Progenitor cell of endocrine pancreas (in vitro differentiated cells): ENCODE measurements around the gene EIF4E3. TPM values are rescaled to one million over a fixed set of nuclear protein-coding genes. Genes with fewer than 3 reads are reported as not detected.

Experiments
- DNase-seq: peaks from one replicate; pipeline ENCODE4 v3.0.0; 2021; ENCODE audit warnings: low spot score; ENCODE audit not compliant: unreplicated experiment
- H3K27ac Mint-ChIP-seq: 2 replicates; pipeline ENCODE4 v1.8.0; 2021; ENCODE audit warnings: mild to moderate bottlenecking, moderate library complexity, mixed read lengths
- H3K27me3 Mint-ChIP-seq: 2 replicates; pipeline ENCODE4 v1.8.0; 2021; ENCODE audit warnings: mixed read lengths
- H3K36me3 Mint-ChIP-seq: 2 replicates; pipeline ENCODE4 v1.8.0; 2022; ENCODE audit warnings: mixed read lengths; ENCODE audit not compliant: insufficient read depth
- H3K4me1 Mint-ChIP-seq: 2 replicates; pipeline ENCODE4 v1.8.0; 2021; ENCODE audit warnings: low read depth, mixed read lengths
- H3K4me3 Mint-ChIP-seq: 2 replicates; pipeline ENCODE4 v1.8.0; 2021; ENCODE audit warnings: low read depth, mild to moderate bottlenecking, moderate library complexity, mixed read lengths
- H3K9me3 Mint-ChIP-seq: 2 replicates; pipeline ENCODE4 v1.8.0; 2021; ENCODE audit warnings: low read depth, mixed read lengths
- CTCF ChIP-seq: fragments of 200-600 bp; sonication (generic); IDR thresholded peaks from one replicate; pipeline ENCODE4 v1.5.0; 2021; ENCODE audit warnings: antibody characterized with exemption, mild to moderate bottlenecking; ENCODE audit not compliant: unreplicated experiment
- total RNA-seq: library from RNA; stranded (reverse); gene quantifications from 2 replicates; pipeline ENCODE4 v1.2.1, GENCODE V29; 2021

The EIF4E3 gene
- total RNA-seq, 1 donor from 2014 or later = 12.1 TPM

- H3K4me3 Mint-ChIP-seq = no peak overlapping the region
- H3K9me3 Mint-ChIP-seq = peaks cover 5% of the 10 kb centered on the region
- no peak overlapping the region for H3K27ac Mint-ChIP-seq
- no peak for DNase-seq
- H3K4me1 Mint-ChIP-seq = peaks cover 11% of the 10 kb centered on the region
- no peaks in the 10 kb centered on the region for H3K36me3 Mint-ChIP-seq
- H3K27me3 Mint-ChIP-seq = peaks cover 34% of the 10 kb centered on the region
- TF ChIP-seq CTCF = no peak
These were observed 52.4 kb downstream of the EIF4E3 start for GRCh38 chr3:71672807-71673206.

DNA sequence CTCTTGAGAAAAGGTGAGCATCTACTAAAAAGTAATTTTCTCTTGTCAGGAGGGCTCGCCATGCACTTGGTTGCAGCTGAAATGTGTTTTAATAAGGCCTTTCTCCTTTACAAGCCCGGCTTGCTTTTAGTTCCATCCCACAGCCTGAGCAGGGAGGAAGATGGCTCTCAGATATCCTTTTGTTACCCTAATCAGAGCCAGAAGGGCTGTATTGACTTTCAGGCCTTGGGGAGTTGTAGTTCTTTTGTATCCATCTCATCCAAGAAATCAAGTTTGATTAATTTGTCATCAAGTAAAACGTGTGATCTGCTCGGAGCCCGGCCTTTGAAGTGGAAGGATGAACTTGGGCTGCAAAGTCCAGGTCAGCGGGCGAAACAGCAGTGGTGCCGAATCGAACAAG lies 52.9 kb downstream of the EIF4E3 start:
- Mint-ChIP-seq H3K27me3 (peaks cover 31% of the 10 kb centered on the region), H3K4me1 (peaks cover 11% of the 10 kb centered on the region), H3K27ac (no peak overlapping the region), H3K9me3 (peaks cover 9% of the 10 kb centered on the region), H3K36me3 (no peaks in the 10 kb centered on the region), H3K4me3 (no peak overlapping the region)
- TF ChIP-seq CTCF = no peak
- no peak for DNase-seq

DNA sequence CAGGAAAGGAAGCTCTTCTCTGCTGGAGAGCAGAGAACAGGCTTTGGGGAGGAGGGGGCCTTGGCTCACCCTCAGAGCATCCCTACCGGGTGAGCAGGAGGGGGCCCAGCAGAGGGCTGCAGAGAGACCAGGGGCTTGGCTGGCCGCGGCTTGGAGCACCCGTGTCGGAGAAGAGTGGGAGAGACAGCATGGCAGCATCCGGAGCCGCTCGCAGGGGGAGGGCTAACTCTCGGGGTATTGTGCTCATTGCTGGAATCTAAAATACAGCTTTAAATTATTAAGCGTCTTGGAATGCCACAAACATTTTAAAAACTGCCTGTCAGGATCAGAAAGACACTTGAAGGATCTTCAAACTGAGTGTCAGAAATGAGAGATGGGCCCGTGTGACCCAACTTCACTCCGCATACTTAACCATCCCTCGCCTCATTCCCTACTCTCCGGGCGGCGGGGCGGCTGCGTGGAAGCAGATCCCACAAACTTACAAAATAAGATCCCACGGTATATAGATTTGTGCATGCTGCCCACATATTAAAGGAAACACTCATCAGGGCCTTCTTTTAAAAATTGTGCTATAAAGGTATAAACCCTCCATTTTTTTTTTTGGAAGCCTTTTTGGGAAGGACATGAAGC lies 53.9 kb downstream of the EIF4E3 start:
- H3K27ac Mint-ChIP-seq = no peak overlapping the region
- H3K27me3 Mint-ChIP-seq = peaks cover 29% of the 10 kb centered on the region
- H3K4me1 Mint-ChIP-seq = peaks cover 11% of the 10 kb centered on the region
- peaks cover 13% of the 10 kb centered on the region for H3K9me3 Mint-ChIP-seq
- no peak for TF ChIP-seq CTCF
- H3K4me3 Mint-ChIP-seq = no peak overlapping the region
- no peaks in the 10 kb centered on the region for H3K36me3 Mint-ChIP-seq
- no peak for DNase-seq

DNA sequence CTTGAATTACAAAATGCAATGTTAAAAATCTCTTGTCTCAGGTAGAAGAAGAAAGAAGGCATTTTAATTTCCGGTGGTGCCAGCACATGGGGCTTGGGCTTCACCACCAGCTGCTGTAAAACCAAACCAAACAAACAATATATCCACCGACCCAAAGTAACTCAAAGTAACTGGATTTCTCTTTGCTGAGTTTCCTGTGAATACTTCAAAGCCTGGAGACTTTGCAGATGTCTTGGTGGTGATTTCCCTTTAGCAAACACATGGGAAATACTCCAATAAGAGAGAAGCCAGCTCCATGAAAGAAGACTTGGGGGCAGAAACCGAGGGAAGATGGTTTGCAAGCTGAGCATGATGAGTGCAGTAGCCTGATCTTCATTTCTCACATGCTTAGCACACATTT lies 62.6 kb downstream of the EIF4E3 start:
- TF ChIP-seq CTCF = no peak

GRCh38 chr3:71662056-71662455 lies 63.1 kb downstream of the EIF4E3 start:
- H3K27me3 Mint-ChIP-seq = peaks cover 17% of the 10 kb centered on the region
- peaks cover 11% of the 10 kb centered on the region for H3K9me3 Mint-ChIP-seq
- peaks cover 16% of the 10 kb centered on the region for H3K4me1 Mint-ChIP-seq
- no peak for DNase-seq
- H3K4me3 Mint-ChIP-seq = no peak overlapping the region
- H3K27ac Mint-ChIP-seq = no peak overlapping the region
- TF ChIP-seq CTCF = no peak
- H3K36me3 Mint-ChIP-seq = peaks cover 8% of the 10 kb centered on the region

More for the DNA sequence above, 62.6 kb downstream of the EIF4E3 start:
- Mint-ChIP-seq H3K4me1 (peaks cover 14% of the 10 kb centered on the region), H3K36me3 (peaks cover 8% of the 10 kb centered on the region), H3K27me3 (peaks cover 17% of the 10 kb centered on the region), H3K4me3 (no peak overlapping the region), H3K9me3 (peaks cover 16% of the 10 kb centered on the region), H3K27ac (no peak overlapping the region)
- no peak for DNase-seq
